HL-60 (cell line): Measurements from ENCODE around the gene SLC17A9.

Experiments used
- GABPA ChIP-seq: IDR thresholded peaks from 2 replicates; pipeline ENCODE4 v1.6.1; 2012; ENCODE audit warnings: low read depth
- POLR2AphosphoS5 ChIP-seq: IDR thresholded peaks from 2 replicates; pipeline ENCODE4 v1.6.1; 2012; ENCODE audit warnings: low read depth
- TF ChIP-seq, protein P1 (sequence below): IDR thresholded peaks from 2 replicates; pipeline ENCODE4 v1.6.1; 2012; ENCODE audit warnings: low read depth; ENCODE audit not compliant: insufficient replicate concordance
- TF ChIP-seq, protein P2 (sequence below): IDR thresholded peaks from one replicate; pipeline ENCODE4 v1.5.1; 2011; ENCODE audit warnings: low read length, control low read depth, inconsistent platforms; ENCODE audit not compliant: insufficient read depth

DNA sequence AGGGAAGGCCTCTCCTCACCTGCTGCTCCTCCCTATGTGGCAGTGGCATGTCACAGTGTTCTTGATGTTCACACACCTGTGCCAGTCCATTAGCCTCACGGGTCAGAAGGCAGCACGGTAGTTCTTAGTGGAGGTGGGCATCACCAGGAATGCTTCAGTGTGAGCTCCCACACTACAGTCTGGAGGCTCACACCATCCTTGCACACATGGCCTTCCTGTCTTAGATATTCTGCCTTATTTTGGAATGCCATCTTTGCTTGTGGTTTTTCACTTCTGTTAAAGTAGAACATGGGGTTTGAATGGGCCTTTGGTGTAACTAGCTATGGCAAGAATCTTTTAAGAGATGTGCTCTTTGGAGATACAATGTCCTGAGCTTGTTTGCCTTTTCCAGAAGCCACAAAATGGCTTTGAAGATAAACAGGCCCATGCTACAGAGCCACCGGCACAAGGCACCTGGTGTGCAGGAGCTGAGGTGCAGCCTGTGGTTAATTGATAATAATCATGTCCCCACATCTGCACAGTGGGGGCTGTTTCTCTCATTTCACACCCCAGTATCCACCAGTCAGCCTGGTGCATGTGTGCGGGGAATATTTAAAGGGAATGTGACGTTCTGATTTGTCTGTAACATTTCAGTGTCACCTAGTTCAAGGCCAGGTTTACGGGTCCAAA is 3.2 kb upstream of the SLC17A9 start:
- TF ChIP-seq, protein P1, sequence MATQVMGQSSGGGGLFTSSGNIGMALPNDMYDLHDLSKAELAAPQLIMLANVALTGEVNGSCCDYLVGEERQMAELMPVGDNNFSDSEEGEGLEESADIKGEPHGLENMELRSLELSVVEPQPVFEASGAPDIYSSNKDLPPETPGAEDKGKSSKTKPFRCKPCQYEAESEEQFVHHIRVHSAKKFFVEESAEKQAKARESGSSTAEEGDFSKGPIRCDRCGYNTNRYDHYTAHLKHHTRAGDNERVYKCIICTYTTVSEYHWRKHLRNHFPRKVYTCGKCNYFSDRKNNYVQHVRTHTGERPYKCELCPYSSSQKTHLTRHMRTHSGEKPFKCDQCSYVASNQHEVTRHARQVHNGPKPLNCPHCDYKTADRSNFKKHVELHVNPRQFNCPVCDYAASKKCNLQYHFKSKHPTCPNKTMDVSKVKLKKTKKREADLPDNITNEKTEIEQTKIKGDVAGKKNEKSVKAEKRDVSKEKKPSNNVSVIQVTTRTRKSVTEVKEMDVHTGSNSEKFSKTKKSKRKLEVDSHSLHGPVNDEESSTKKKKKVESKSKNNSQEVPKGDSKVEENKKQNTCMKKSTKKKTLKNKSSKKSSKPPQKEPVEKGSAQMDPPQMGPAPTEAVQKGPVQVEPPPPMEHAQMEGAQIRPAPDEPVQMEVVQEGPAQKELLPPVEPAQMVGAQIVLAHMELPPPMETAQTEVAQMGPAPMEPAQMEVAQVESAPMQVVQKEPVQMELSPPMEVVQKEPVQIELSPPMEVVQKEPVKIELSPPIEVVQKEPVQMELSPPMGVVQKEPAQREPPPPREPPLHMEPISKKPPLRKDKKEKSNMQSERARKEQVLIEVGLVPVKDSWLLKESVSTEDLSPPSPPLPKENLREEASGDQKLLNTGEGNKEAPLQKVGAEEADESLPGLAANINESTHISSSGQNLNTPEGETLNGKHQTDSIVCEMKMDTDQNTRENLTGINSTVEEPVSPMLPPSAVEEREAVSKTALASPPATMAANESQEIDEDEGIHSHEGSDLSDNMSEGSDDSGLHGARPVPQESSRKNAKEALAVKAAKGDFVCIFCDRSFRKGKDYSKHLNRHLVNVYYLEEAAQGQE = no peak
- TF ChIP-seq, protein P2, sequence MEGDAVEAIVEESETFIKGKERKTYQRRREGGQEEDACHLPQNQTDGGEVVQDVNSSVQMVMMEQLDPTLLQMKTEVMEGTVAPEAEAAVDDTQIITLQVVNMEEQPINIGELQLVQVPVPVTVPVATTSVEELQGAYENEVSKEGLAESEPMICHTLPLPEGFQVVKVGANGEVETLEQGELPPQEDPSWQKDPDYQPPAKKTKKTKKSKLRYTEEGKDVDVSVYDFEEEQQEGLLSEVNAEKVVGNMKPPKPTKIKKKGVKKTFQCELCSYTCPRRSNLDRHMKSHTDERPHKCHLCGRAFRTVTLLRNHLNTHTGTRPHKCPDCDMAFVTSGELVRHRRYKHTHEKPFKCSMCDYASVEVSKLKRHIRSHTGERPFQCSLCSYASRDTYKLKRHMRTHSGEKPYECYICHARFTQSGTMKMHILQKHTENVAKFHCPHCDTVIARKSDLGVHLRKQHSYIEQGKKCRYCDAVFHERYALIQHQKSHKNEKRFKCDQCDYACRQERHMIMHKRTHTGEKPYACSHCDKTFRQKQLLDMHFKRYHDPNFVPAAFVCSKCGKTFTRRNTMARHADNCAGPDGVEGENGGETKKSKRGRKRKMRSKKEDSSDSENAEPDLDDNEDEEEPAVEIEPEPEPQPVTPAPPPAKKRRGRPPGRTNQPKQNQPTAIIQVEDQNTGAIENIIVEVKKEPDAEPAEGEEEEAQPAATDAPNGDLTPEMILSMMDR = no peak
- TF ChIP-seq POLR2AphosphoS5 (no peak), GABPA (no peak)
